ENCODE measurements around the gene RAB38. TPM values are rescaled to one million over a fixed set of nuclear protein-coding genes. Genes with fewer than 3 reads are reported as not detected.

The RAB38 gene
- total and polyA plus RNA-seq, 10 of the 15 experiments (the other 5 are each of a cell fraction or from before 2014, with no cell fraction given), result 8.4 to 30.5 (median 11.7) TPM

- no peak for TF ChIP-seq ZBTB11 (CRISPR knock-in tag; IDR thresholded peaks at IDR 0.05)
- TF ChIP-seq ZSCAN29 (IDR thresholded peaks at IDR 0.05), result no peak
- TF ChIP-seq MLLT1 (IDR thresholded peaks at IDR 0.05), result 0 out of 2 replicates have a peak, but pooled peaks have one; percentile 32
- TF ChIP-seq CTCF (IDR thresholded peaks at IDR 0.05 in 2 of 3, conservative IDR thresholded peaks at IDR 0.05 in 1 of 3; ENCODE audit: control insufficient read depth in 2 of 3, extremely low read depth in 1 of 3, insufficient read depth in 1 of 3, low read depth in 3 of 3, low read length in 3 of 3), result no peak
- TF ChIP-seq TBL1XR1 (IDR thresholded peaks at IDR 0.05; ENCODE audit: low read depth, low read length), result 0 out of 2 replicates have a peak, but pooled peaks have one; percentile 32
- TF ChIP-seq LARP7 (IDR thresholded peaks at IDR 0.05), result no peak
- no peak for TF ChIP-seq ZBTB40 (IDR thresholded peaks at IDR 0.05; ENCODE audit: borderline replicate concordance)
- TF ChIP-seq GABPA (IDR thresholded peaks at IDR 0.05; ENCODE audit: low read depth), result 0 out of 2 replicates have a peak, but pooled peaks have one; percentile 36
- TF ChIP-seq RBBP5 (conservative IDR thresholded peaks at IDR 0.05), result no peak
- TF ChIP-seq CBFB (IDR thresholded peaks at IDR 0.05; ENCODE audit: low read depth), result peak; percentile 90
- 0 out of 2 replicates have a peak, but pooled peaks have one; percentile 74 for TF ChIP-seq TCF12 (IDR thresholded peaks at IDR 0.05; ENCODE audit: low read depth, low read length)
- TF ChIP-seq YBX1 (IDR thresholded peaks at IDR 0.05), result no peak
- TF ChIP-seq CUX1 (IDR thresholded peaks at IDR 0.05; ENCODE audit: insufficient replicate concordance, low read depth, low read length), result no peak
- TF ChIP-seq NFIC (IDR thresholded peaks at IDR 0.05; ENCODE audit: low read depth, low read length), result peak; percentile 95
Measured at GRCh38 chr11:88194990-88195389, 19.7 kb upstream of the RAB38 start (continued).
